ENCODE data around the gene KRTAP1-1. TPM values are rescaled to one million over a fixed set of nuclear protein-coding genes. Genes with fewer than 3 reads are reported as not detected.

KRTAP1-1 gene
- total RNA-seq, 1 experiment from 2014 or later: not detected

DNA sequence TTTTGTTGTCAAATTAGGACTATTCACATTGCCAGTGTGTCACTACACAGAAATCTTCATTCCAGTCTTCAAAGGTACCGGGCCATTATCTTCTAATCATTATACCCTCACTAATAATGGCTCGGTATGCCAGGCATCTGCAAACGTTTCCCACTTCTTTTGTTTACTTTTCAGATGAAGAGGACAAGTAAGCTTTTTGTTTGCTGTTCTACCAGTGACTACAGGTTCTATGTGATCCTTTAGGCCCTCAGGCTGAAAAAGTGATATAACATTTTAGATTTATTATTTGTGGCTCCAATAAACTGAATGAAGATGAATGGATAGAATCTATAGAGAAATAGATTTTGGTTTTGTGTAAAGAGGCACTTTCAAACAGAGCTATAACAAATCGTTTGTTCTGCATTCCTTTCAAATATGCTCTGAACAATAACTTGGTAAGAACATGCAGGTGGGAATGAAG lies 31.9 kb downstream of the KRTAP1-1 start:
- TF ChIP-seq, protein P1, sequence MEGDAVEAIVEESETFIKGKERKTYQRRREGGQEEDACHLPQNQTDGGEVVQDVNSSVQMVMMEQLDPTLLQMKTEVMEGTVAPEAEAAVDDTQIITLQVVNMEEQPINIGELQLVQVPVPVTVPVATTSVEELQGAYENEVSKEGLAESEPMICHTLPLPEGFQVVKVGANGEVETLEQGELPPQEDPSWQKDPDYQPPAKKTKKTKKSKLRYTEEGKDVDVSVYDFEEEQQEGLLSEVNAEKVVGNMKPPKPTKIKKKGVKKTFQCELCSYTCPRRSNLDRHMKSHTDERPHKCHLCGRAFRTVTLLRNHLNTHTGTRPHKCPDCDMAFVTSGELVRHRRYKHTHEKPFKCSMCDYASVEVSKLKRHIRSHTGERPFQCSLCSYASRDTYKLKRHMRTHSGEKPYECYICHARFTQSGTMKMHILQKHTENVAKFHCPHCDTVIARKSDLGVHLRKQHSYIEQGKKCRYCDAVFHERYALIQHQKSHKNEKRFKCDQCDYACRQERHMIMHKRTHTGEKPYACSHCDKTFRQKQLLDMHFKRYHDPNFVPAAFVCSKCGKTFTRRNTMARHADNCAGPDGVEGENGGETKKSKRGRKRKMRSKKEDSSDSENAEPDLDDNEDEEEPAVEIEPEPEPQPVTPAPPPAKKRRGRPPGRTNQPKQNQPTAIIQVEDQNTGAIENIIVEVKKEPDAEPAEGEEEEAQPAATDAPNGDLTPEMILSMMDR (IDR thresholded peaks at IDR 0.05; ENCODE audit: unreplicated experiment): no peak
- Mint-ChIP-seq H3K9me3 (ENCODE audit: unreplicated experiment) (no peaks in the 10 kb centered on the region), H3K4me1 (ENCODE audit: insufficient read depth, unreplicated experiment) (no peaks in the 10 kb centered on the region), H3K27me3 (ENCODE audit: insufficient read depth, unreplicated experiment) (no peaks in the 10 kb centered on the region), H3K4me3 (ENCODE audit: unreplicated experiment) (no peak overlapping the region), H3K36me3 (ENCODE audit: insufficient read depth, unreplicated experiment) (no peaks in the 10 kb centered on the region), H3K27ac (ENCODE audit: low read depth, unreplicated experiment) (no peak overlapping the region)
- no TSS peak for BruUV-seq (replicated peaks)
- CTCF ChIA-PET: no interaction called here
- intact Hi-C loops (cut with micrococcal nuclease): no loop called here
- DNase-seq (ENCODE audit: unreplicated experiment): no peak
- POLR2A ChIA-PET: no interaction called here

DNA sequence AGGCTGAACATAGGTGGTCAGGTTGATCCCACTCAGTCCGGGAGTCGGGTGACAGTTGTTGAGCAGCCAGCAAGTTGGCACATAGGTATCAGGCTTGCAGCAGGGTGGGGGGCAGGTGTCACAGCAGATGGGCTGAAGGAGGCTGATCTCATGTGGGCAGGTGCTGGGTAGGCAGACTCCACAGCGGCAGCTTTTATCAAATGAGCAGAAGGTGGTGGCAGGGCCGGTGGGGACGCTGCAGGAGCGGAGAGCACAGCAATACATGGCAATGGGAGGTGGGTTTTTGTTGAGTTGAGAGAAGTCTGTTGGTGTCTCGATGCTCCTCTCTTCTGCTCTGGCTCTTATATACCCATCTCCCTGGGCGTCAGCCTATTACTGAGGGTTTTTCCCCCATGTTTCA lies 32.4 kb downstream of the KRTAP1-1 start, which contains the start of gene KRTAP3-1:
TSS of gene KRTAP3-1 (minus strand) at position 318 of the 400 bp plus-strand sequence. CDS start at position 264, 54 bp downstream.
- CTCF ChIA-PET: no interaction called here
- no peak for DNase-seq (ENCODE audit: unreplicated experiment)
- Mint-ChIP-seq H3K9me3 (ENCODE audit: unreplicated experiment) (no peaks in the 10 kb centered on the region), H3K27me3 (ENCODE audit: insufficient read depth, unreplicated experiment) (no peaks in the 10 kb centered on the region), H3K4me1 (ENCODE audit: insufficient read depth, unreplicated experiment) (peaks cover 4% of the 10 kb centered on the region), H3K36me3 (ENCODE audit: insufficient read depth, unreplicated experiment) (no peaks in the 10 kb centered on the region), H3K4me3 (ENCODE audit: unreplicated experiment) (no peak within 1 kb of the TSS), H3K27ac (ENCODE audit: low read depth, unreplicated experiment) (no peak within 1 kb of the TSS)
- TF ChIP-seq, protein P1 (IDR thresholded peaks at IDR 0.05; ENCODE audit: unreplicated experiment): no peak
- POLR2A ChIA-PET: interaction anchor here (0.6 kb wide), 1 partner anchor 9 kb away, joined by 3 read pairs; no protein-coding TSS in a partner anchor
- intact Hi-C loops (cut with micrococcal nuclease): no loop called here
- no TSS peak for BruUV-seq (replicated peaks)

DNA sequence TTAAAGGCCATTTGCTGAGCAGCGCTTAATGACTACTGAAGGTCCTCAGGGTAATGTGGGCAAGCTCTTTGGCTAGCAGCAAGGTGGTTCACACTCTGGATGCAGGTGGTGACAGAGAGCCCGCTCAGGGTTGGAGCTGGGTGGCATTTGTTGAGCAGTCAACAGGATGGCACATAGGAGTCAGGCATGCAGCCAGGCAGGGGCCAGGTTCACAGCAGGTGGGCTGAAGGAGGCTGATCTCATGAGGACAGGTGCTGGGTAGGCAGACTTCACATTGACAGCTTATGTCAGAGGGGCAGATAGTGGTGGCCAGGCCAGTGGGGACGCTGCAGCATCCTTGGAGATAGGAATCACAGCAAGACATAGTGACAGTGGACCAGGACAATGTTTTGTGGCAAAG lies 36.9 kb downstream of the KRTAP1-1 start:
- no TSS peak for BruUV-seq (replicated peaks)
- H3K9me3 Mint-ChIP-seq (ENCODE audit: unreplicated experiment): no peaks in the 10 kb centered on the region
- H3K4me1 Mint-ChIP-seq (ENCODE audit: insufficient read depth, unreplicated experiment): peaks cover 18% of the 10 kb centered on the region
- H3K27ac Mint-ChIP-seq (ENCODE audit: low read depth, unreplicated experiment): no peak overlapping the region
- ChIA-PET CTCF (no interaction called here), POLR2A (interaction anchor here (0.6 kb wide), 1 partner anchor 685 kb away, joined by 3 read pairs; no protein-coding TSS in a partner anchor)
- TF ChIP-seq, protein P1 (IDR thresholded peaks at IDR 0.05; ENCODE audit: unreplicated experiment): no peak
- intact Hi-C loops (cut with micrococcal nuclease): no loop called here
- no peaks in the 10 kb centered on the region for H3K36me3 Mint-ChIP-seq (ENCODE audit: insufficient read depth, unreplicated experiment)
- H3K27me3 Mint-ChIP-seq (ENCODE audit: insufficient read depth, unreplicated experiment): no peaks in the 10 kb centered on the region
- no peak overlapping the region for H3K4me3 Mint-ChIP-seq (ENCODE audit: unreplicated experiment)
- DNase-seq (ENCODE audit: unreplicated experiment): no peak

DNA sequence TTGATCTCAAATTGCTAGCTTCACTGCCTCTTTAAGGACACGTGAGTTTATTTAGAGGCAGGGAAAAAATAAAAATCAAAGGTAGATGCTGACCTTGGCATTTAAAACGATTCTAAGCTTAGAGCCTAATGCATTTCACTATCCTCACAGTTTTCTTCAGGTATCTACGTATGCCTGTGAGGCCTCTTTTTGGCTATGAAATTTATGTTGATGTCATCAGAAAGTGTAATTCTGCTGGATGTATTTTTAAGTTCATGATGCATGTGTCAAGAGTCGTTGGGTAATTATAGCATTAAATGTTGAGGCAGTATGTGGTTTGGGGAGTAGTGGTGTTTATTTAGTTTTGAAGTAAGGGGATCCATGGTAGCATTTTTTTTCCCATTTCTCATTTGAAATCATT lies 37.3 kb downstream of the KRTAP1-1 start:
- ChIA-PET POLR2A (no interaction called here), CTCF (no interaction called here)
- no peaks in the 10 kb centered on the region for H3K36me3 Mint-ChIP-seq (ENCODE audit: insufficient read depth, unreplicated experiment)
- no peaks in the 10 kb centered on the region for H3K9me3 Mint-ChIP-seq (ENCODE audit: unreplicated experiment)
- TF ChIP-seq, protein P1 (IDR thresholded peaks at IDR 0.05; ENCODE audit: unreplicated experiment): no peak
- no peak overlapping the region for H3K4me3 Mint-ChIP-seq (ENCODE audit: unreplicated experiment)
- no peak overlapping the region for H3K27ac Mint-ChIP-seq (ENCODE audit: low read depth, unreplicated experiment)
- H3K27me3 Mint-ChIP-seq (ENCODE audit: insufficient read depth, unreplicated experiment): no peaks in the 10 kb centered on the region
- intact Hi-C loops (cut with micrococcal nuclease): no loop called here
- BruUV-seq (replicated peaks): no TSS peak
- no peak for DNase-seq (ENCODE audit: unreplicated experiment)
- peaks cover 18% of the 10 kb centered on the region for H3K4me1 Mint-ChIP-seq (ENCODE audit: insufficient read depth, unreplicated experiment)
